ENCODE measurements around the gene PILRB.

Gene PILRB

GRCh38 chr7:100407285-100408180 is 49.6 kb downstream of the PILRB start:
- no peak for DNase-seq (ENCODE audit: low spot score)

GRCh38 chr7:100411101-100411500 is 53.2 kb downstream of the PILRB start:
- DNase-seq (ENCODE audit: low spot score) = no peak

GRCh38 chr7:100413346-100413745 is 55.4 kb downstream of the PILRB start:
- no peak for DNase-seq (ENCODE audit: low spot score)

- DNase-seq (ENCODE audit: low spot score) = no peak
Observed at GRCh38 chr7:100413889-100414288, 56.0 kb downstream of the PILRB start.

- DNase-seq (ENCODE audit: low spot score) = no peak
Observed at GRCh38 chr7:100415448-100415847, 57.5 kb downstream of the PILRB start.
